ENCODE measurements around the gene HAT1.

GRCh38 chr2:171964308-171964707 is 42.0 kb downstream of the HAT1 start:
- TF ChIP-seq CTCF (IDR thresholded peaks at IDR 0.05) = no peak
- no peak for TF ChIP-seq POLR2A (IDR thresholded peaks at IDR 0.05)
